Endodermal cell (in vitro differentiated cells): Measurements from ENCODE around the gene CARNS1. TPM values are rescaled to one million over a fixed set of nuclear protein-coding genes. Genes with fewer than 3 reads are reported as not detected.

Experiments used
- DNase-seq: peaks from one replicate; pipeline ENCODE4 v3.0.0-alpha.2; 2017
- H3K27ac ChIP-seq: 2 replicates; pipeline ENCODE4 v1.5.1; 2013; ENCODE audit warnings: mild to moderate bottlenecking, low read depth, low read length, moderate library complexity
- H3K27me3 ChIP-seq: 2 replicates; pipeline ENCODE4 v1.6.1; 2013; ENCODE audit warnings: mild to moderate bottlenecking, low read length, moderate library complexity; ENCODE audit not compliant: insufficient read depth, control insufficient read depth, poor library complexity, severe bottlenecking
- H3K36me3 ChIP-seq: 2 replicates; pipeline ENCODE4 v1.7.0; 2013; ENCODE audit warnings: mild to moderate bottlenecking, low read length, moderate library complexity; ENCODE audit not compliant: control insufficient read depth, insufficient read depth
- H3K4me1 ChIP-seq: one replicate; pipeline ENCODE4 v1.7.0; 2013; ENCODE audit warnings: low read length; ENCODE audit not compliant: control insufficient read depth, insufficient read depth
- H3K4me3 ChIP-seq: 2 replicates; pipeline ENCODE4 v1.5.1; 2013; ENCODE audit warnings: mild to moderate bottlenecking, low read length, moderate library complexity
- H3K9ac ChIP-seq: 2 replicates; pipeline ENCODE4 v1.6.1; 2013; ENCODE audit warnings: mild to moderate bottlenecking, low read length, moderate library complexity; ENCODE audit not compliant: poor library complexity, severe bottlenecking; ENCODE audit errors: extremely low read depth
- H3K9me3 ChIP-seq: 2 replicates; pipeline ENCODE4 v1.6.1; 2013; ENCODE audit warnings: mild to moderate bottlenecking, low read length, moderate library complexity; ENCODE audit not compliant: control insufficient read depth
- H3K27ac Mint-ChIP-seq: 2 replicates; pipeline ENCODE4 v1.8.0; 2020; ENCODE audit warnings: mixed read lengths
- H3K27me3 Mint-ChIP-seq: 2 replicates; pipeline ENCODE4 v1.8.0; 2021; ENCODE audit warnings: mild to moderate bottlenecking, mixed read lengths; ENCODE audit not compliant: insufficient read depth
- H3K36me3 Mint-ChIP-seq: 2 replicates; pipeline ENCODE4 v1.8.0; 2020; ENCODE audit warnings: low read depth, mixed read lengths
- H3K4me1 Mint-ChIP-seq: 2 replicates; pipeline ENCODE4 v1.8.0; 2020; ENCODE audit warnings: mixed read lengths
- H3K4me3 Mint-ChIP-seq: 2 replicates; pipeline ENCODE4 v1.8.0; 2020; ENCODE audit warnings: mild to moderate bottlenecking, moderate library complexity, mixed read lengths
- H3K9me3 Mint-ChIP-seq: 2 replicates; pipeline ENCODE4 v1.8.0; 2020; ENCODE audit warnings: mild to moderate bottlenecking, mixed read lengths
- CTCF ChIP-seq: fragments of 200-600 bp; sonication (generic); conservative IDR thresholded peaks from 2 replicates; pipeline ENCODE4 v1.5.0; 2021; ENCODE audit warnings: antibody characterized with exemption, mild to moderate bottlenecking
- WGBS, 2 experiments: methylation state at CpG; one replicate each; pipeline versions ENCODE4 v1.1.5 to v1.1.7; 2013; ENCODE audit warnings: missing lambda C conversion rate in 2 of 2, mixed read lengths in 1 of 2; ENCODE audit not compliant: insufficient coverage in 1 of 2, insufficient read length in 1 of 2; 5-methylcytosine and 5-hydroxymethylcytosine counted together
- total RNA-seq, 2 donors: library from RNA; stranded (reverse); fragmentation: NEBNext Ultra II Directional in 1 of 2; extraction: Animal tissue kit (Norgen Biotek cat#: 25700) in 1 of 2; gene quantifications; 2 replicates in 1 of 2; 3 replicates in 1 of 2; pipeline ENCODE4 v1.2.1, GENCODE V29; 2021

The CARNS1 gene
- total RNA-seq, 2 donors from 2014 or later = 1.6 to 2.2 TPM

DNA sequence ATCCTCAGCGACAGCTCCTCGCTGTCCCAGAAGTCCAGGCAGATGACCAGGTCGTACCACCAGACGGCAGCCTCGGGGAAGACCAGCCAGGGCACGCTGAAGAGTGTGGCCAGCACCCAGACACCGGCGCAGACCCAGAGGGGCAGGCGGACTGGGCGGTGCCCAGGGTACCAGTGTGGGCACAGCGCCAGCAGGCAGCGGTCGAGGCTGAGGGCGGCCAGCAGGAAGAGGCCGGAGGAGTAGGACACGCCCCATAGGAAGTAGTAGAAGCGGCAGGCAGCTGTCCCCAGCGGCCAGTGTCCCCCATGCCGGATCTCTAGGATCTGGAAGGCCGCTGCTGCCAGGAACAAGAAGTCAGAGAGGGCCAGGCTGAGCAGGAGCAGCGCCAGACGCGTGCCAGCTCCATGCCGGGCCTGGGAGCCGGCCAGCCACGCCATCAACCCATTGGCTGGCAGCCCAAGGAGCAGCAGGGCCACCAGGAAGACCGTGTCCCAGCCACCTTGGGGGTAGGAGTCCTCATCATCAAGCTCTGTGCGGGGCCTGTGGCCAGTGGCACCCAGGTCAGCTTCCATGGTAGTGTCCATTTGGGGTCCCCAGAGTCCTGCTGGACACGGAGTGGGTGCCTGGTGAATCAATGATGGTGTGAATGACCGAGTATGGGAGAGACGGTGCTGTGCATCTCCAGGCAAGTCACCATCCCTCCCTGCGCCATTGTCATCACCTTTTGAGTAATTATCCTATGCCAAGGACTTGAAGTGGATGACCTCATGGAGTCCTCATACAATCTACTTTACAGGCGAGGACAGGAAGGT lies 36.9 kb downstream of the CARNS1 start, which contains the start of gene GPR152:
TSS of gene GPR152 (minus strand) at position 589 of the 812 bp plus-strand sequence. CDS start at position 584, 5 bp downstream.
- H3K36me3 Mint-ChIP-seq = no peaks in the 10 kb centered on the region
- no peaks in the 10 kb centered on the region for H3K36me3 ChIP-seq
- no peak for TF ChIP-seq CTCF
- WGBS, 2 experiments = 94% methylated on average over 26 to 33 of the region's 33 CpGs
- no peaks in the 10 kb centered on the region for H3K4me1 ChIP-seq
- no peak within 1 kb of the TSS for H3K27ac Mint-ChIP-seq
- no peaks in the 10 kb centered on the region for H3K4me1 Mint-ChIP-seq
- no peak within 1 kb of the TSS for H3K4me3 Mint-ChIP-seq
- H3K9me3 ChIP-seq = no peaks in the 10 kb centered on the region
- no peaks in the 10 kb centered on the region for H3K9me3 Mint-ChIP-seq
- H3K27me3 Mint-ChIP-seq = peaks cover under 1% of the 10 kb centered on the region
- no peak within 1 kb of the TSS for H3K9ac ChIP-seq
- no peak within 1 kb of the TSS for H3K27ac ChIP-seq
- peak; percentile 40 for DNase-seq
- no peak within 1 kb of the TSS for H3K4me3 ChIP-seq
- no peaks in the 10 kb centered on the region for H3K27me3 ChIP-seq

DNA sequence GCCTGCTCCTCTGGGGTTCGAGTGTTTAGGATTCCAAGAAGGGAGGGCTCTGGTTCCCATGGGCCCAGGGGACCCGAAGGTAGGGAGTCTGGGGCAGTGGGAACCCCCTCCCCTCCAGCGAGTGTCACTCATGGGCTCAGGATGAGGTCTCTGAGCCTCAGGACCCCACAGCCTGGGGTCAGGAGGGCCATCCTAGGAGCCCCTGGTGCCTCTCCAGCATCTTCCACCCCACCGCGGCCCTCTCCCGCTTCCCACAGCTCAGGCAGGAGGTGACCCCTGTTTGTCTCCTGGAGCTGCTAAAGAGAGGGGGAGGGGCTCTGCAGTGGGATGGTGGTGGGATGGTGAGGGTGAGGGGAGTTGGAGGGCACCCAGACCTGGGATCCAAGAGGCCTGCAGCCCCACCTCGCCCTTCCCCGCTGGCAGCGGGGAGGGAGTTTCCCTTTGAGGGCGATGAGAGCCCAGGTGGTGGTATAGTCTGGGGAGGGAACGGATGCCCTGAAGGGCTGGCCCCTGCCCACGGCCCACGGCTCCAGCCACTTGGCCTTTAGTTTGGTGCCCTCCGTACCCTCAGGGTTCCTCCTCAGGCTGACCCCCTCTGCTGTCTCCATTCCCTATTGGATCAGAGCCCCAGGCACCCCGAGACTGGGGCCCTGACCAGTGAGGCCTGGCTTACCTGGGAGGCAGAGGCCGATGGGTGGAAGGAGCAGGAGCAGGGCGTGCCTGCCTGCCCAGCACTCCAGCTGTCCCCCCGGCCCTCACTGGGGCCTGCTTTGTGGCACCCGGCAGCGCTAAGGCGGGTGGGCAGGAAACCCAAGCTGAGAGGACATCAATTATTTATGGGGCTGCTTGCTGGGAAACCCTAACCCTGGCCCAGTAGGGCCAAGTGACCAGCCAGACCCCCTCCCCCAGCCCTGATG lies 38.6 kb downstream of the CARNS1 start:
- Mint-ChIP-seq H3K4me1 (no peaks in the 10 kb centered on the region), H3K9me3 (no peaks in the 10 kb centered on the region), H3K4me3 (no peak overlapping the region), H3K36me3 (no peaks in the 10 kb centered on the region), H3K27ac (no peak overlapping the region), H3K27me3 (peaks cover 4% of the 10 kb centered on the region)
- TF ChIP-seq CTCF = no peak
- no peak for DNase-seq
- H3K36me3 ChIP-seq = no peaks in the 10 kb centered on the region
- no peak overlapping the region for H3K4me3 ChIP-seq
- H3K9ac ChIP-seq = no peak overlapping the region
- H3K27ac ChIP-seq = no peak overlapping the region
- H3K9me3 ChIP-seq = no peaks in the 10 kb centered on the region
- no peaks in the 10 kb centered on the region for H3K4me1 ChIP-seq
- WGBS, 2 experiments = 92 to 95% methylated on average over 8 to 21 of the region's 21 CpGs
- H3K27me3 ChIP-seq = no peaks in the 10 kb centered on the region

DNA sequence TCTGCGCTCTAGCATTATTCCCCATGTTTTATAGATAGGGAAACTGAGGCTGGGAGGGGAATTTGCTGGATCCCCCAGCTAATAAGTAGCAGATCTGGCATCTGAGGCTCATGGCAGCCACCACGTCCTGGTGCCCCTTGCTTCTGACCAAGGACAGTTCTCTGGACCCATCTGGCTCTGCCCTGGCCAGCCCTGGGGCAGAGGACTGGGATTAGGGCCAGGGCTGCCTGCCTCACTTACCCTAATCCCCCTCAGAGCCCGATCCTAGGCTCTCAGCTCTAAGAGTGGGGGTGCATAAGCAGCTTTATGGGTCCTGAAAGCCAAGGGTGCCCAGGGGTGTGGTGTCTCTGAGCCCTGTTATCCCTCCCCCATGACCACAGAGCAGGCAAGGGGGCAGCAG lies 39.6 kb downstream of the CARNS1 start, which contains the start of gene CABP4:
TSS of gene CABP4 (plus strand) at position 301 of the 400 bp plus-strand sequence. CDS start at position 371, 70 bp downstream.
- H3K27ac Mint-ChIP-seq = no peak within 1 kb of the TSS
- no peaks in the 10 kb centered on the region for H3K9me3 ChIP-seq
- H3K4me3 ChIP-seq = no peak within 1 kb of the TSS
- peaks cover 6% of the 10 kb centered on the region for H3K27me3 Mint-ChIP-seq
- TF ChIP-seq CTCF = no peak
- H3K9ac ChIP-seq = no peak within 1 kb of the TSS
- DNase-seq = no peak
- no peaks in the 10 kb centered on the region for H3K9me3 Mint-ChIP-seq
- H3K4me3 Mint-ChIP-seq = no peak within 1 kb of the TSS
- H3K36me3 Mint-ChIP-seq = no peaks in the 10 kb centered on the region
- no peaks in the 10 kb centered on the region for H3K4me1 ChIP-seq
- H3K27ac ChIP-seq = no peak within 1 kb of the TSS
- H3K27me3 ChIP-seq = no peaks in the 10 kb centered on the region
- no peaks in the 10 kb centered on the region for H3K4me1 Mint-ChIP-seq
- no peaks in the 10 kb centered on the region for H3K36me3 ChIP-seq
- 85 to 100% methylated on average over 1 to 3 of the region's 3 CpGs for WGBS, 2 experiments
